Tongue (tissue), 2 donors: Measurements from ENCODE around the gene AOAH. TPM values are rescaled to one million over a fixed set of nuclear protein-coding genes. Genes with fewer than 3 reads are reported as not detected.
"Not testable (repeated sequence)": the region's sequence is repeated elsewhere in the genome, so short reads cannot be mapped to it uniquely, and the experiment has no call there.

Source experiments
- DNase-seq: peaks from one replicate; pipeline ENCODE4 v3.0.0-alpha.2; 2015
- total RNA-seq: library from RNA; depleted of rRNA; stranded (reverse); fragments of >200 nt; gene quantifications from one replicate; pipeline ENCODE4 v1.2.3, GENCODE V29; 2014

The AOAH gene
- total RNA-seq, 1 donor from 2014 or later, result 3.4 TPM

DNA sequence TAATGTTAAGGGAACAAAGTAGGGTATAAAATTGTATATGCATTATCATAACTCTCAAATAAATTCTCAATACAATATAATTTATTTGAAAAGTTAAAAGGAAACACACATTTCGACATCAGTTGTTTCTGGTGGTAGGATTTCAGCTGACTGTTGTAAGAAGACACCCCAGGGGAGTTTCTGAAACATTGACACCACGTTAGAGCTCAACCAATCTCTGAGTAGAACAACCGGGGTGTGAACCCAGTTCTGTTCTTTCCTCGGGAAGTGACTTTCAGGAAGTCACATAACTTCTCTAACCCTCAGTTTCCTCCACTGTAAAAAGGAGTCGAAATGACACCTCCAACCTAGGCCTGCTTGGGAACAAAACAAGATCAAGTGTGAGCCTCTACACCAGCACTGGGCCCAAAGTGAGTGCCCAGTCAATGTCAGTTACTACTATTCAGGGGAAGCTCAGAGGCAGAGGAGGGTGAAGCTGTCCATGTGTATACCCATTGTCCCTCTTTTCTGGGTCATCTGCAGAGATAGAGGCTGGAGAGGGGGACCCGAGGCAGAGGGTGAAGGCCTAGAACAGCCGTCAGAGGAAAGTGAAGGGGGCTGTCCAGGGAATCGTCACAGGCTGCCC is 67.1 kb downstream of the AOAH start:
- no peak for DNase-seq

DNA sequence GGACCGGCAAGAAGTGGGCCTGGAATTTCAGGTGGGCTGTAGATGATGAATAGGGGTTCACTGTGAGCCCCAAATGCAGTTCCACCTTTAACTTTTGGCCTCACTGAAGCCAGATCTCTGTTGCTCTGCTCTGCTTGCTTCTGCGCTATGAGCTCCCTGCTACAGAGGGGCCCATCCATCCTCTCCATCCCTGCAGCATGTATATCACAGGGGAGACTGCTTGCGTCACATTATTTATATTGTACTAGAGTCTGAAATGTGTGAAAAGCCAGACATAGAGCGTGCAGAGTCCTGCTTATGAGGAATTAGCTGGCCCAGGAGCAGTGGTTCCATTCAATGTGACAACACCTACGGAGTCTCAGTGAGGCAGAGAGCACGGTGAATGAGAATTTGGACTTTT is 69.9 kb downstream of the AOAH start:
- DNase-seq, result no peak

DNA sequence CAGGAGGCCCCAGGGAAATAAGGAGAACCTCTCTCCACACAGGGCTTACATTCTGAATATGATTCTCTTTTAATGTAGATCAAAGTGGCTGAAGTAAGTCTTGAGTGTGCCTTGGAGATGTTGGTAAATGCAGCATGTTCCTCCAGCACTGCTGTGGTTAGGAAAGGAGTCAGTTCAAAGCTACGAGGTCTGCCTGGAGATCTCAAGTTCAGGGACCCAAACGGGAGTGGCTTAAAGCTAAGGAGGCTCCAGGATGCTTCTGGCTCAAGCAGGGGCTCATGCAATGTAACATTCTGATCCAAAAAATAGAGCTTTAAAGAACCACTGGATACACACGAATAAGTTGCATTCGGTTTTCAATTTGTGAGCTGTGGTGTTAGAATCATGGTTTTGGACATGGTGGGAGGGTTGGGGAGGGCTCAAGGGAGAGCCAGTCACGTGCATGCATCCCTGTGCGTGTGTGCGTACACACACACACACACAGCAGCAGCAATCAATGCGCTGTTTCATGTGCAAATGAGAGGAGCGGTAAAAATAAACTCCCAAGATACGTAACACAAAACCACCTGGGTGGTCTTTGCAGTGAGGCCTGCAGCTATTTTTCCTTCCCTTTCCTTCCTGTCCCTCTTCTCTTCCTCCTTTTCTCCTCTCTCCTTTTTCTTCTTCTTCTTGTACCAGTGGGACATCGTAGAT is 70.5 kb downstream of the AOAH start:
- DNase-seq, result peak; percentile 37

DNA sequence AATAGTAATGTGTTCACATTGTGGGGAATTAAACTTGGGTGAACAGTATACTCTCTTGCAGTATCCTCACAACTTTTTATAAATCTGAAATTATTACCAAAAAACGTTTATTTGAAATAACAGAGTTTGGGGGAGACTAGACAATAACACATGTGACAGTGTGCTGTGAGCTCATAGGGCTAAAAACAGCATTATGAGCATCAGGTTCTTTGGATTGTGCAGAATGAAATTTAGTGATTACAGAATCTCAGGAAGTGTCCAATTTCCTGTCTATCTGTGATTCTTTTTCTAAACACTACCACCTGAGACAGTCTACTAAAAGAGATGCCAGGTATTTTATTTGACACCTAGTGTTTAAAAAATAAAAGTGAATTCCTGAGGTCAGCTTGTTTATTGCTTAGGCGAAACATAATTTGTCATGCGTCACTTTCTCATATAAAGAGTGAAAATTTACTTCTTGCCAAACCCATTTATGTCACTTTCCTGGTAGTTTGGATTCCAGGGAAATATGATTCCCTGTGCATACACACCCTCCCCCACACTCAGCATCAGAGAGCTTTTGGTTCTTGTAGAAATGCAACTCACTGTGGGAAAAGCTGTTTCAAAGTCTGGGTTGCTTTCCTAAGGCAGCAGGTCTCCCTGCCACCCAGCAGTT is 71.2 kb downstream of the AOAH start:
- DNase-seq, result peak; percentile 64

DNA sequence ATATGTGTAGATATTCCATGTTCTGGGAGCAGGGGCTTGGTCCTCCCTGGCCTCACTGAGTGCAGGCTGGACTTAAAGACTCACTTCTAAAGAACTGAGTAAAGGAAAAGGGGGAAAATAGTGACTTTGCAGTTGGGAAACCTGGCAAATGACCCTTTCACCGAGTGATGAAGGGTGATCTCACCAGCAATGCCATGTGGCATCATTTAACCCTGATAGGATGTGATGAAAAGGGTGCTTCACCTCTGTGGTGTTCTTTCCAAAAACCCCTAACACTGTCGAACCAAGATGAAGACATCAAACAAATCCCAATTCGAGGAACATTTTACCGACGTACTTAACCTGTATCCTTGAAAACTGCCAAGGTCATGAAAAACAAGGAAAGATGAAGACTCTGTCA is 71.9 kb downstream of the AOAH start:
- no peak for DNase-seq

DNA sequence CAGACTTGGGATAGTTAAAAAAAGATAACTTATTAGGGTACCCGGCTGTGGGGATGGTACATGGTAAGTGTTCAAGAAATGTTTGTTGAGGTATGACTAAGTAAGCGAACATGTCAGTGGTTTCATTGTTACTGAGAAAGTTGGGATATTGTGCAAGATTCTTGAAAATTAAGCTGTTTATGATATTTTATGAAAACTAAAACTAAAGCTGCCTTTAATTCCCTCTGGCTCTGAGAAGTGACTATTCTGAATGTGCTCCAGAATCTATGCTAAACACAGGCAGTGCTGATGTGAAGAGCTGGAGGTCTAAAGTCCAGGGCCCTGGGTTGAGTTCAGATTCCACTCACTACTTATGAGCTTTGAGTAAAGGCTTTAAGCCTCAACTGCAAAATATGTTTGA is 72.9 kb downstream of the AOAH start:
- no peak for DNase-seq

DNA sequence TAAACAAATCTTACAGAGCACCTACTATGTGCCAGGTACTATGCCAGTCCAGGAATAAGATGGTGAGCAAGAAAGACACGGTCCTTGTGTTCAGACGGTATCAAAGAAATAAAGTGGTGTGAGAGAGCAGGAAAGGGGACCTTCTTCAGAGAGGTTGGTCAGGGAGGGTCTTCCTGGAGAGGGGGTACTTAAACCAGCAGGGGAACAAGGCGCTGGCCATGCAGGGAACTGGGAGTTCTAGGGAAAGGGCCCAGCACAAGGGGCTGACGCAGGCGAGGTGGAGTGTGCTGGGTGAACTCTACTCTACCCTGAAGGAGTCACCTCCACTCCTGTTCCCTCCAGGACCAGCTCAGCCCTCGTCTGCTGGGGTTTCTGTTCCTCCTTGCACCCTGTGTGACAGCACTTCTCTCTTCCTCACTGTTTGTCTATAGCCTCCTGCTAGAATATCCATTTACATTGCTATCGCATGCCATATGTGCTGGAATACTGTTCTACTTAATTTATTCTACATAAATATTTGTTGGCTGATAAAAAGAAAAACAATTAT is 73.5 kb downstream of the AOAH start:
- DNase-seq, result no peak

DNA sequence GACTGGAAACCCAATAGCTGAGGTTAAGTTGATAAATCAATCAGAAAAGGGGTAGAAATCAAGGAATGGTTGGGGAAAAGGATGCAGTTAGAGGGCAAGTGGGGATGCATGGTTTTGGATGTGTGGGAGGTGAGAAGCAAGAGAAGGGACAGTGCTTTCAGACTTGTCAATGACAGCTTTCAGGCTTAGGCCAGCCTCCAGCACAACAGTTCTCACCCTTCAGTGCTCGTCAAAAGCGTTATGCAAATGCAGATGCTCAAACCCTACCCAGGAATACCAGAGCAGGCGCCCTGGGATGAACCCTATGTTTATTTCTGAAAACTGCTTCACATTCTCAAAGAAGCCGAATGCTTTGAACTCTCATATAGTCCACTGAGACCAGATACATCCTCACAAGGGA is 74.0 kb downstream of the AOAH start:
- no peak for DNase-seq

DNA sequence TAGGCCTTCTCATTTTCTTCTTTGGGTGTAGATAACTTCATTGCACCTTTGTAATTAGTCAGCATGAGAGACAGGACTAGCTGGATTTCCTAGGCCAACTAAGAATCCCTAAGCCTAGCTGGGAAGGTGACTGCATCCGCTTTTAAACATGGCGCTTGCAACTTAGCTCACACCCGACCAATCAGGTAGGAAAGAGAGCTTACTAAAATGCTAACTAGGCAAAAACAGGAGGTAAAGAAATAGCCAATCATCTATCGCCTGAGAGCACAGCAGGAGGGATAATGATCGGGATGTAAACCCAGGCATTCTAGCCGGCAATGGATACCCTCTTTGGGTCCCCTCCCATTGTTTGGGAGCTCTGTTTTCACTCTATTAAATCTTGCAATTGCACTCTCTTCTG is 75.0 kb downstream of the AOAH start:
- not testable (repeated sequence) for DNase-seq

DNA sequence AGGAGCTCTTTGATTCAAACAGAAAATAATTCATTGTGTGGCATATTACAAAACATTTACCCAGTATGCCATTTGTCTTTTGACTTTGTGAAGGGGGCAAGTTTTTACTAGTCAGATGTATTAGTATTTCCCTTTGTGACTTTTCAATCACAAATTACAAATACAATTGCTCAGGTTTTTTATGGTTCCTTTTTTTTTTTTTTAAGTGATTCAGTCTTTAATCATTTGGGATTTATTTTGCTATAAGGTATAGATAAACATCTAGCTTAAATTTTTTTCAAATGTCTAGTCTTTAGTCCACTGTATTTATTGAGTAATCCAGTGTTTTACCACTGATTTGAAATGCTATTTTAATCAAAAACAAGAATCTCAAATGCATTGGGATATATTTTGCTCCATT is 75.9 kb downstream of the AOAH start:
- DNase-seq, result no peak

DNA sequence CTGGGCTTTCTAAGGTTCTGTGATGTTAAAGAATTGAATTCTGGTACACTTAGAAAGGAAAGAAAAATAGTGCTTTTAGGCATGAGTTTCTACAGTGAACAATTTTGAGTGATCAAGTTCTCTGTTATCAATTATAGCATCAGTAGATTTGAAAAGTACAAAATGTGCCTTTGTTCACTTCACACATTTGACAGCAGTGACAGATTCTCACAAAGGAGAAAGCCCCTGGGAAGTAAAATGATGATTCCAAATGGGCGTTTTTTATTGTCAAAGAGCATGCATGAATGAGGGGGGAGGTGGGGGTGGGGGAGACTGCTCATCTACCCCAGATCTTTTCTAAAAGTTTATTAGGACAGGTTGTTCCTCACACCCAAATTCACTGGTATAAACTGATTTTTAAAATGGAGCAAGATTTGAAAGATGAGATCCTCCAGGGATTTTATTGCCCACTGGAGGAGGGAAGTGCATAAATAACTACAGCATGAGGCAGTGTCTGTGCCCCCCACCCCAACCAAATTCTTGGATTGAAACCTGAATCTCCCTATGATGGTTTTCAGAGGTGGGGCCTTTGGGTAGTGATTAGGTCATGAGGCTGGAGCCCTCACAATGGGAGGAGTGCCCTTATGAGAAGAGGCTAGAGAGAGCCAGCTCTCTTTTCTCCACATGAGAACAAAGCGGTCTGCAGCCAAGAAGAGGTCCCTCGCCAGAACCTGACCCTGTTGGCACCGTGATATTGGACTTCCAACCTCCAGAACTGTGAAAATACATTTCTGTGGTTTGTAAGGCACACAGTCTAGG is 79.5 kb downstream of the AOAH start:
- DNase-seq, result peak; percentile 53

DNA sequence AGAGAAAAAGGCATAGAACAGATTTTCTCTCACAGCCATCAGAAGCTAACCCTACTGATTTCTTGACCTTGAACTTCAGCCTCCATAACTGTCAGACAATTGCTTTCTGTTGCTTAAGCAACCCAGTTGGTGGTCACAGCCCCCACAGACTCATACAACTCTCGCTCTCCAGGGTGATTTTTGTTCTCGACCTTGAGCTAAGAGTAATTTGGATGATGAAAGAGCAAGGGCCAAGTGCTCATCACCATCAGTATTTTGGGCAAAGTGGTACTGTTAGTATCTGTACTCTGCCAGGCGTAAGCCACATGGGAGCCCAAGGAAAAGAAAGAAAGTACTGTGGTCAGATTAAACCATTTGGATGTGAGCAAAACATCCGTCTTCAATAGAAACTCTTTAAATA is 81.9 kb downstream of the AOAH start:
- DNase-seq, result no peak

DNA sequence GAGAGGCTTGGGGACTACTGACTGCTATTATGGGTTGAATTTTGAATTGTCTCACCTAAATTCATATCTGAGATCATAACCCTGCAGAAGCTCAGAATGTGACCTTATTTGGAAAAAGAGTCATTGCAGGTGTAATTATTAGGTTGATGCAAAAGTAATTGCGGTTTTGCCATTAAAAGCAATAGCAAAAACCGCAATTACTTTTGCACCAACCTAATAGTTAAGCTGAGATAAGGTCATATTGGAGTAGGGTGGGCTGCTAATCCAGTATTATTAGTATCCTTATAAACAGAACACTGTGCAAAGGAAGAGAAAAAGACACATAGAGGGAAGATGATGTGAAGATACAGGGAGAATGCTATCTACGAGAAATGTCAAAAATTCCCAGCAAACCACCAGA is 82.3 kb downstream of the AOAH start:
- DNase-seq, result no peak

DNA sequence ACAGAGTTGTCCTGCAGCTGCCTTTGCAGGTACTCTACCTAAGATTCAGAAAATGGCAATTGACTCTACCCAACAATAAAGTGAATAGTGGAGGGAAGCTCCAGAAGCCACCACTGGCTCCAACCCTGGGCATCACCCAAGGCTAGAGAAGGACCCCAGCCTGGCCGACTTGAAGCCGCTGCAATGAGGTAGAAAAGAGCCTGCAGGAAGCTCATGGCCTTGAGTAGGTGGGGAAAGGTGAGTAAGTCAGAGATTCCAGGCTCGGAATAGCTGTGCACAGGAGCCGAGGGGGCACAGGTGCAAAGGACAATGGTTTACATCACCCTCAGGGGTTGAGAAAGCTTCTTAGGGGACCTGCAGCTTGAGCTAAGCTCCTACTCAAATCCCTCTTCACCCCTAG is 83.6 kb downstream of the AOAH start:
- DNase-seq, result no peak

DNA sequence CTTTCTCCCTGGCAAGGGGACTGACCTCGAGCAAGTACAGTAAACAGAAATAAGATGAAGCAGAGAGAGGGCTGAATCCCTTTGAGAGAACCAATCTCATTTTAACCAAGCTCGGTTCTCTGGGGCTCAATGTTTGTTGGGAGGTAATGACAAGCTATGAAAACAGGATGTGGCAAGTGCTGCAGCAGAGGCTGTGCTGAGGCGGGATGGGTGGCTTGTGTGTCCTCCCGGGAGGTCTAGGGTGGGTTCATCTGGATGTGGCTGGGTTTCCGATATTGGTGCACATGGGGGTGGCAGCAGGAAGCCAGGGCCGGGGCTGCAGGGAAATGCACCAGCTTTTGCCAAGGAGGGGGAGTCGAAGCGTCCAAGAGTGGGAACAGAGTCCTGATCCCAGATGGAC is 84.5 kb downstream of the AOAH start:
- DNase-seq, result no peak

DNA sequence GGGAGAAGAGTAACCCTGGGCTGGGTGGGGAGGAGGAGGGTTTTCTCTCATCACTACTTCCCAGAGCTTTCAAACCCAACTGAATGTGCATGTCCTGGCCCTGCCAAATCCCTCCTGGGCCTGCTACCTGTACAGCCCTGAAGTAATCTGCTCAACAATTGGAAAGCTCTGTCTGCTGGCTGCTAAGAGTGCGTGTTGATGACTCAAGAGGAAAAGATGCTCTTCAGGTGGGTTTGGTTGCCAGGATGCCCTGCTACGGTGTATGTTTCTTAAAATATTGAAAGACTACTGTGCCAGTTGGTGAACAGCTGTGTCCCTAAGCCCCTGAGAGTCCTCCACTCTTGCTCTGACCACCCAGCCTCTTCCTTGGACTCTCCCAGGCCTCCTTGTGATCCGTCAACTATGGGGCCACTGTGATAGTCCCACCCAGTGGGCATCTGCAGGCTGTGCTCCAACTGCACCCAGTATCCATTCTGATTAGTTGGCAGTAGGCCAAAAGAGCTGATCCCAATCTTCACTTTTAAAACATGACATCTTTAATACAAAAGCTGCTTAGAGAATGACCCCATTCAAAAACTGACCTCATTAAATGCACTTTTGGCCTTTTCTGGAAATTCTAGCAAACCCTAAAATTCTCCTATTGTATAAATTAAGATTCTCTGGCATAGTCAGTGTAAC is 85.6 kb downstream of the AOAH start:
- no peak for DNase-seq

DNA sequence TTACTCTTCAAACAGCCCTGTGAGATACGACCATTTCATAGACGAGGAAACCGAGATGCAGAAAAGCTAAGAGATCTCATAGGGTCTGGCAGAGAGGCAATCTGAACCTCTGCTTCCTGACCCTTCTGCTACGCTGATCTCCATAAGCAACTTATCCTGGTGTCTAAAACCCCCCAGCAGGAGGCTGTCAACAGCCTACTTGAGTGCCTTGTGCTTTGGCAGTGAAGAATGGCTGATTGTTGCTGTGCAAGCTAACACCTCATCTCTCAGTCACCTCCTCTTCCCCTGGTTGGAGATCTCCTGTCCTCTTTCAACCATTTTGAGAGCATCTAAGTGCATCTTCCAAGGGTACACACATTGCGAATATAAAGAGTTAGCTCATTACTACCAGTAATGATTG is 86.2 kb downstream of the AOAH start:
- DNase-seq, result no peak

DNA sequence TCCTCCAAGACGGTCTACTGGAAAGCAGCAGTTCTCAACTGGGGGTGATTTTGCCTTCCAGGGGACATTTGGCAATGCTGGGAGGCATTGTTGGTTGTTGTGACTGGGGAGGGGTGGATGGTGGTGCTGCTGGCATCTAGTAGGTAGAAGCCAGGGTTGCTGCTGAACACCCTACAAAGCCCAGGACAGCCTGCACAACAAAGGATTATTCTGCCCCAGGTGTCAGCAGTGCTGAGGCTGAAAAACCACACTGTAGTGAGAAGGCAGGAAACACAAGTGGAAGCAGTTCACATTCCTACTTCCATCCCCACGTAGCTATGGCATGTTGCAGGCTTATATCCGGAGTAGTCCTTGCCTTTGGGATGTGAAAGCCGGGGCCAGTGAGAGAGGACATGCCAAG is 86.9 kb downstream of the AOAH start:
- DNase-seq, result no peak

DNA sequence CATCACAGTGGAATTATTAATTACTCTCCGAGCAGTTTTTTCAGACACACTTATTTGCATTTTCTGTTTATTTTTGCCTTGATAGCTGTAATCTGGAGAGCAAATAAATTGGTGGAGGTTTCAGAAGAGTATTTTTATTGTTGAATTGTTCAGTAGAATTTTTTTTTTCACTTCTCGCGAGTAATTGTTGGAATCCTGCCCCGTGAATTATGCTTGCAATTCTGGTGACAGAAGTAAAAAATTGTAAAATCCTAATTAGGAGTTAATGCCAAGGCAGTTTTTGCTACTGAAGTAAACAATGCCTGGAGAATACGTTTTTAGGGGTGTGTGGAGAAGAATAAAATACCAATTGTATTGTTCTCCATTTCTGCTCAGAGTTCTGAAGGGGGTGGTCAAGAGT is 88.2 kb downstream of the AOAH start:
- no peak for DNase-seq

DNA sequence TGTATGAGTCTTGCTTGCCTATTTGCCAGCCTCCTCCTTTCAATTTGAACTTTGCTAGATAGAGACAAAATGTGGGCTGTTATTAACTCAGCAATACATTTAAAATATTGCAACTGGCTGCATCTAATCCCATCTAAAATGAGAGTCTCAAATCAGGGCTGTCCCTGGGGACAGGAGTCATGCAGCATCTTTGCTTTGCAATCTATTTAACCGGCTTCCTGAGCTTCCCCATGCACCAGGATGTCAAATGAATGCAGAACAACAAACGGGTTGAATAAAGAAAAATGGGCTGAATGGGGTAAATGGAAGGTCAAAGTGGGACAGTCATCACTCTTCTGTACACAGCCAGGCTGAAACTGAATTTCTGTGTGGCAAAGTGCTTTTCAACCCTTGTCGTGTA is 89.2 kb downstream of the AOAH start:
- DNase-seq, result no peak

DNA sequence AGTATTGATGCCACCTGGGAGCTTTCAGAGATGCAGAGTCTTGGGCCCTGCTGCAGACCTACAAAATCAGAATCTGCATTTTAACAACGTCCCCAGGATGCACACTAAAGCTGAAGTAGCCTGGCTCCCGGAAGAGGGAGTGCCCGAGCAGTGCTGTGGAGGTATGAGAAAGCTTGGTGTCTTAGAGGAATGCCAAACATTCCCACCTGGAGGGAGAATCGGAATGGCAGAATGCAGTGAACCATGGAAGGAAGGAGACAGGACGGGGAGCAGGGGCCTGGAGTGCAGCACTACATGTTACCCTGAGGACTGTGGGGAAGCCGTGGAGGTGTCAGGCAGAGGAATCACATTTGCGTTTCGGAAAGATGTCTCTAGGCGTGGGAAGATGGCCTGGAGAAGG is 90.9 kb downstream of the AOAH start:
- no peak for DNase-seq

DNA sequence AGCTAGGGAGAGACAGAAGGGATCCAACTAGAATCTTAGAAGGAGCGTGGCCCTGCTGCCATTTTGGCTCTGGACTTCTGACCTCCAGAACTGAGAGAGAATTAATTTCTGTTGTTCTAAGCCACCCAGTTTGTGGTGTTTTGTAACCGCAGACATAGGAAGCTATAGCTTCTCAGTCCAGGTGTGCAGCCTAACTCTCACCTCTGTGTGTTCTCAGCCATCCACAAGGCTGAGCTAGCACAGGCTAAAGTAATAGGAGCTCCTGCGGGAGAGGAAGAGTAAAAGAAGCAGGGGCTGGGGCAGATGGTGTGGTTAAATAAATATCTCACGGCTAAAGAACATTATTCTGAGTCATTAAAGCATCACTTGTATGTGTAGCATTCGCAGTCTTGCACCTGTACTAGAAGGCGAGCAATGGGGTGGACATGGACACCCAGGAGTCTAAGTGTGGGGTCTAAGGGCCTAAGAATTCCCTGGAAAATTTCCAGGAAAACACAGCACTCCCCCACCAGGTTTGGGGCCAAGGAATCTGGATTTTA is 94.1 kb downstream of the AOAH start:
- DNase-seq, result no peak
